ENCODE results near the gene DYRK1A.

DYRK1A gene

DNA sequence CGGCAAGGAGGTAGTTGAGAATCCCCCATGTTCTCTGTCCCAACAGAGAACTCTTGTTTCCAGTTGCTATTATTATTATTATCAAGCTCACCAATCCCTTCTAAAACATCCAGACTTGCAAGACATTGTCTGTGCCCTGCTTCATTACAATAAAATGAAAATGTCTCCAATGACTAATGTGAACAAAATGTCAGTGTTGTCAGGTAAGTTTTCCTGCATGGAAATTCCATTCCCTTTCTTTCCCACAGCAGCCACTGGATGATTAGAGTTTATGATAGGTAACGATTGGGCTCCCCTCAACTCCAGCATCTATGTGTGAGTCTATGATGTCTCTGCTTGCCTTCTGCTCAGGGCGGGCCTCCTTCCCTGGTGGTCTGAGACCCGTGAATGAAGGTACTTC is 8.9 kb upstream of the DYRK1A start:
- Histone ChIP-seq H3K9ac (ENCODE audit: insufficient read length) (no peak overlapping the region), H3K9me3 (ENCODE audit: low read depth, low read length) (no peaks in the 10 kb centered on the region), H3K27ac (no peak overlapping the region), H3K36me3 (ENCODE audit: insufficient read depth, low read length) (no peaks in the 10 kb centered on the region), H3K4me3 (no peak overlapping the region)
- DNase-seq (ENCODE audit: low read depth, low spot score): no peak
- TF ChIP-seq FOXP2 (optimal IDR thresholded peaks at IDR 0.05; ENCODE audit: control extremely low read depth, extremely low read length, insufficient read depth): no peak
- no peak for TF ChIP-seq EZH2 (IDR thresholded peaks at IDR 0.05)
- TF ChIP-seq POLR2AphosphoS5 (IDR thresholded peaks at IDR 0.05; ENCODE audit: borderline replicate concordance, low read depth, low read length): no peak

DNA sequence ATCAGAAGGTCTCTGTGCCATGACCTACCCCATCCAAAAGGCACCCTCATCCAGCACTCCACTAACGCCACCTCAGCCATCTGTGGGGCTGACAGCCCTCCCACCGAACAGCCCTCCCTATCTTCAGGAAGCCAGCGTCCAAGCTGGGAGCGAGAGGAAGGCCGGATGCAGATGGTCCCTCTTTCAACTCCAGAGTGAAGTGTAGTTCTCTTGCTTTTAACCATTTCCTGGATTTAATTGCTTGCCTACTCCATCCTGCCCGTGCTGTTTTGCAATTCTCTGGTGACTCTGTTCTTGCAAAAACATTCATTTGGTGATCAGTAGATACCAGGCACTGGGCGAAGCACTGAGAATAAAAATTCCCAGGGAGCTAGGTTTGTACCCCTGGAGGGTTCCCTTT is 8.2 kb upstream of the DYRK1A start:
- no peak for DNase-seq (ENCODE audit: low read depth, low spot score)
- no peak overlapping the region for H3K27ac ChIP-seq
- no peaks in the 10 kb centered on the region for H3K36me3 ChIP-seq (ENCODE audit: insufficient read depth, low read length)
- TF ChIP-seq EZH2 (IDR thresholded peaks at IDR 0.05) (no peak), FOXP2 (optimal IDR thresholded peaks at IDR 0.05; ENCODE audit: control extremely low read depth, extremely low read length, insufficient read depth) (no peak), POLR2AphosphoS5 (IDR thresholded peaks at IDR 0.05; ENCODE audit: borderline replicate concordance, low read depth, low read length) (no peak)
- H3K4me3 ChIP-seq: no peak overlapping the region
- no peaks in the 10 kb centered on the region for H3K9me3 ChIP-seq (ENCODE audit: low read depth, low read length)
- no peak overlapping the region for H3K9ac ChIP-seq (ENCODE audit: insufficient read length)

DNA sequence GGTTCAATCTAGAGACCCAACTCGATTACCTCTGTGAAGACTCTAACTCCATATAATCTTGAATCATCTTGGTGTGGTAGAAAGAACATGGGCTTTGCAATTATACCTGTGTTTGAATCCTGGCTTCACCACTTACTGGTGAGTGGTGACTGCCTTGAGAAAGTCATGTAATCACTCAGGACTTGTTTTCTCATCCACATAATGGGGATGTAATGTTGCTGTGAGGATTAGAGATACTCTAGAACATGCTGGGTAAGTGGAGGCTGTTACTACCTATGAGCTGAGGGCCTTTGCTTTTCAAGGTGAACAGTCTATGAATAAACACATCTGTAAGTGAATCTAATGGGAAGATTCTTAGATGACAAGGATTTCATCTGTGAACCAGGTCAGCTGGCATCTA is 2.6 kb upstream of the DYRK1A start:
- Histone ChIP-seq H3K9me3 (ENCODE audit: low read depth, low read length) (no peaks in the 10 kb centered on the region), H3K4me3 (no peak overlapping the region), H3K27ac (no peak overlapping the region), H3K9ac (ENCODE audit: insufficient read length) (no peak overlapping the region), H3K36me3 (ENCODE audit: insufficient read depth, low read length) (no peaks in the 10 kb centered on the region)
- no peak for DNase-seq (ENCODE audit: low read depth, low spot score)
- no peak for TF ChIP-seq FOXP2 (optimal IDR thresholded peaks at IDR 0.05; ENCODE audit: control extremely low read depth, extremely low read length, insufficient read depth)
- TF ChIP-seq POLR2AphosphoS5 (IDR thresholded peaks at IDR 0.05; ENCODE audit: borderline replicate concordance, low read depth, low read length): no peak
- TF ChIP-seq EZH2 (IDR thresholded peaks at IDR 0.05): no peak

DNA sequence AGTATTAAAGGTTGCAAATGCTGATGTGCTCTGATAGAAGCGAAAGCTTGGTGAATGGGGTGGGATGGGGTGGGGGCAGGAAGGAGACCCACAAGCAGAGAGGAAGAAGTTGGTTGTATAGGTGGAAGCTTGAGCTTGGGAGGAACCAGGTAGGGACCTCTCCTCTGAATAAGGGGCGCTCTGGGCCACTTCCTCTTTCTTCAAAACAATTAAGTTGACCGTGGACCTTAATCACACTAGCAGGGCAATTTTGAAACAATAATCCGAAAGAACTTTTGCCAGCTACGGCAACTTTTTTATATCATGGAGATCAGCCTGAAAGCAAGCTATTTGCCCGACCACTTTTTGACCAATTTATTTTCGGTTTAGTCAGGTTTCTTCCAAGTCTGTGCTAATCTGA is 1.9 kb upstream of the DYRK1A start:
- Histone ChIP-seq H3K4me3 (no peak overlapping the region), H3K9ac (ENCODE audit: insufficient read length) (no peak overlapping the region)

DNA sequence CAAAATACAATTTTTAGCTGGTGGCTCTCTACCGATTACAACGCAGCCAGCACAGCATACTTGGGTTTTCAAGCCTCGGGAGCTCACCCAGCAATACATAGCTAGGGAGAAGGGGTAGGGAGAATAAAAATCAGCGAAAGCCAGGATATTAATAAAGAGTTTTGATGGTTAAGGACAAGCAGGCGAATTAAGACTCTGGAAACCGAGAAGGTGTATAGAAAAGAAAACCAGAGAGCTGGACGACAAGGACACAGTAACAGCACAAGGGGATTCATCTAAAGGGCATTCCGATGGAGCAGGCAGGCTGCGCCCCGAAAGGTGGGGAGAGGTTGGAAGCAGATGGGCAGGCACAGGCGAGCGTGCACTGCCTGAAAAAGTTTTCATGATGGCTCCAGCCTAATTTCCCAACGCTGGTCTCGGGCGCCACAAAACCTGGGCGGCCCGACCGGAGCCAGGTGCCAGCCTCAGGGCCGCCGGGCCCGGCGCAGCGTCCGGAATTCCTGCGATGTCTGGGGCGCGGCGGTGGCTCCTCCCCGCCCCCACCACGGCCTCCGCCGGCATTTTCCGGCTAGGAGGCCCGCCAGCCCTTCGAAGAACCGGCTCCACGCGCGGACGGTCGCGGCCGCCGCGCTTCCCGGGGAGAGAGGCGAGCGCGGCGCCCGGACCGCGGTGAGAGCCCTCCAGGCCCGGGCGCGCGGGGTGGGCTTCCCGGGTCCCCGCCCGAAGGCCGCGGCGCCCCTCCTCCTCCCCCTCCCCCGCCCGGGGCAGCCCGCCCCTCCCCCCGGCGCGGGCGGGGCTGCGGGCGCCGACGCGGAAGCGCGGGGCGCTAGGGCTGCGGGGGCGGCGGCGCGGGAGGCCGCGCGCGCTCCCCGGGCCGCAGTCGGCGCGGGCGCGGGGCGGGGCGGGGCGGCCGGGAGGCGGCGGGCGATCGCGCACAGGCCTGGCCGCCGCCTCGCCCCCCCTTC is 774 bp upstream of the DYRK1A start:
- H3K4me3 ChIP-seq: peak overlapping the region; percentile 94
- no peak for DNase-seq (ENCODE audit: low read depth, low spot score)
- no peak; the same call in 1 of the 2 replicates for TF ChIP-seq POLR2AphosphoS5 (IDR thresholded peaks at IDR 0.05; ENCODE audit: borderline replicate concordance, low read depth, low read length)
- peak overlapping the region; percentile 99 for H3K27ac ChIP-seq
- H3K9me3 ChIP-seq (ENCODE audit: low read depth, low read length): no peaks in the 10 kb centered on the region
- no peaks in the 10 kb centered on the region for H3K36me3 ChIP-seq (ENCODE audit: insufficient read depth, low read length)
- peak overlapping the region; percentile 76 for H3K9ac ChIP-seq (ENCODE audit: insufficient read length)

More for the DNA sequence above, 1.9 kb upstream of the DYRK1A start:
- H3K27ac ChIP-seq: no peak overlapping the region
- no peak for DNase-seq (ENCODE audit: low read depth, low spot score)
- H3K36me3 ChIP-seq (ENCODE audit: insufficient read depth, low read length): no peaks in the 10 kb centered on the region
- H3K9me3 ChIP-seq (ENCODE audit: low read depth, low read length): no peaks in the 10 kb centered on the region
- no peak for TF ChIP-seq FOXP2 (optimal IDR thresholded peaks at IDR 0.05; ENCODE audit: control extremely low read depth, extremely low read length, insufficient read depth)

DNA sequence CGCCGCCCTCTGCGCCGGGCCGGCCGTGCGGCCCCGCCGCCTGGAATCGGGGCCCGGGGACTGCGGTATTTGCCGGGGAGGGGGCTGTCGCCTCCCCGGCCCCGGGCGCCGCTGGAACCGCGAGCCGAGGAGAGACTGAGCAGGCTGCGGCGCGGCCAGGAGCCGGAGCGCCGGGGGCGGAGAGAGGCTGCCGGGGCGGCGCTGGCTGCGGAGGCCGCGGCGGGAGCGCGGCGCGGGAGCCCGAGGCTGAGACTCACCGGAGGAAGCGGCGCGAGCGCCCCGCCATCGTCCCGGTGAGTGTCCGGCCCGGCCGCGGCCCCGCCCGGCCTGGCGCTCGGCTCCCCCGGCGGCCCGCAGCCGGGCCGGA is 746 bp downstream of the DYRK1A start:
- H3K9me3 ChIP-seq (ENCODE audit: low read depth, low read length): no peaks in the 10 kb centered on the region
- no peak for DNase-seq (ENCODE audit: low read depth, low spot score)
- peak overlapping the region; percentile 97 for H3K9ac ChIP-seq (ENCODE audit: insufficient read length)
- H3K36me3 ChIP-seq (ENCODE audit: insufficient read depth, low read length): 0 out of 2 replicates have a peak, but pooled peaks cover 4% of the 10 kb centered on the region
- TF ChIP-seq EZH2 (IDR thresholded peaks at IDR 0.05): no peak
- H3K27ac ChIP-seq: peak overlapping the region; percentile 99; the same call in 1 of the 2 replicates
- H3K4me3 ChIP-seq: peak overlapping the region; percentile 94

DNA sequence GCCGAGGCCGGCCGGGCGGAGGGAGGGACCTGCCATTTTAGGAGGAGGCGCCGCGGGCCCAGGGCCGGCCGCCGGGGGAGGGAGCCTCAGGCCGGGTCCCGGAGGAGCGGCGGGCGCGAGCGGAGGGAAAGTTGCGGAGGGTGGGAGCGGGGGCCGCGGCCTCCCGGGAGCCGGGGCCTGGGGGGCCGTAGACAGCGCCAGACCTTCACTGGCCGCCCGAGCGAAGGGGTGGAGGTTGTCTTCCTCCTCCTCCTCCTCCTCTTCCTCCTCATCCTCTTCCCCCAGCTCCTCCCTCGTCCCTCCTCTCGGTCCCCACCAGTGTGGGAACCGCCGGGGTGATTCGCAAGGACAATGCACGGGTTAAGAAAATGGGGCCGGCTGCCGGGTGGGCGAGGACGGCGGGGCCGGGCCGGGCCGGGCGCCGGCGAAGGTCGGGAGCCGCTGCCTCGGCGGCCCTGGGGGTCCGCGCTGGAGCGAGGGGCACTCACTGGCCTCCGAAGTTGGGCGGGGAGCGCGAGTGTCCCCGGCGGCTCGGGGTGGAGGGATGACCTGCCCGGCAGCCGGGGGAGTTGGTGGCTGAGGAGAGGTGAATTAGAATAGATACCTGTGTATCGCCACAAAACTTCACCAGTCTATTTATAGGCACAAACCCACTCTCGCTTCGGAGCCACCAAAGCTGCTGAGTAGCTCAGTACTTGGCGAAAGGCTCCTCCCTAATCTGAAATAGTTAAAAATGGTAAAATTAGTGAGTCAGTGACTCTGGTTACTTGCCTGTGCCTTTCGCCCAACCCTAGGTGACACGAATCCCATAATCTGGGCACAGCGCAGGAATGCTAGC is 1.3 kb downstream of the DYRK1A start:
- Histone ChIP-seq H3K9ac (ENCODE audit: insufficient read length) (peak overlapping the region; percentile 97), H3K36me3 (ENCODE audit: insufficient read depth, low read length) (0 out of 2 replicates have a peak, but pooled peaks cover 4% of the 10 kb centered on the region), H3K4me3 (peak overlapping the region; percentile 94), H3K27ac (no peak overlapping the region), H3K9me3 (ENCODE audit: low read depth, low read length) (no peaks in the 10 kb centered on the region)
- DNase-seq (ENCODE audit: low read depth, low spot score): no peak
- TF ChIP-seq FOXP2 (optimal IDR thresholded peaks at IDR 0.05; ENCODE audit: control extremely low read depth, extremely low read length, insufficient read depth) (no peak), EZH2 (IDR thresholded peaks at IDR 0.05) (no peak), POLR2AphosphoS5 (IDR thresholded peaks at IDR 0.05; ENCODE audit: borderline replicate concordance, low read depth, low read length) (no peak)

DNA sequence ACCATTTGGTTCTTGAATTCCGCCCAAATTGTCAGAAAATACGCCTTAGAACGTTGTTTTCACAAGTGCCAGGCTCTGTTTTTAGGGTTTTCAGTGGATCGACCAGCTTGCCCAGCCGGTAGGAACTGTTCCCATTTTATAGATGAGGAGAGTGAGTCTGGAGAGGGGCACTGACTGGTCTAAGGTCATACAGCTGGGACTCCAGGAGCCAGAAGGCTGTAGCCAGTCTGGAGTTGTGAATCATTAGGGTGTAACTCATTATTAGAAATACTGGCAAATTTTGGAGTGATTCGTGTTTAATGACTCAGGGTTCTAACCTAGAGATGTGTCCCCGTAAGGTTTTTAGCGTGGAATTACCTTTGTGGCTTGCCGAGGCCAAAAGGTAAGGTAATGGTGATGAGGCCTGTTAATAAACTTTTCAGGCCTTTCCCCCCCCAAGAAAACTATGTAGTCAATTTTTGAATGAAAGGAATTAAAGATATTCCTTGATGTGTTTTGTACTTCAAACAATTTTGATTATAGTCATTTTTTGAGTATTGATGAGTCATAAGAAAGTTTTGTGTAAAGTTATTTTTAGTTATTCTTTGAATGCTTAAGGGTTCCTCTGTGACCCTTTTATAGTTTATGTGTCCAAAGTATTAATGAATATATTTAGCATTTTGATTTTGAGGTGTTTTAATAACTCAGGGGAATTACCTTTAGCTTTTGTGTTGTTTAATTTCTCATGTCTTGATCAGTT is 2.1 kb downstream of the DYRK1A start:
- Histone ChIP-seq H3K27ac (peak overlapping the region; percentile 27; the same call in 1 of the 2 replicates), H3K9ac (ENCODE audit: insufficient read length) (peak overlapping the region; percentile 97), H3K9me3 (ENCODE audit: low read depth, low read length) (peaks cover 4% of the 10 kb centered on the region; the same call in 1 of the 2 replicates), H3K4me3 (peak overlapping the region; percentile 94), H3K36me3 (ENCODE audit: insufficient read depth, low read length) (peaks cover 11% of the 10 kb centered on the region; the same call in 1 of the 2 replicates)
- DNase-seq (ENCODE audit: low read depth, low spot score): no peak
- no peak for TF ChIP-seq POLR2AphosphoS5 (IDR thresholded peaks at IDR 0.05; ENCODE audit: borderline replicate concordance, low read depth, low read length)
- TF ChIP-seq FOXP2 (optimal IDR thresholded peaks at IDR 0.05; ENCODE audit: control extremely low read depth, extremely low read length, insufficient read depth): no peak
- TF ChIP-seq EZH2 (IDR thresholded peaks at IDR 0.05): no peak
